Measurements from ENCODE around the gene ZNF599.
A peak's percentile ranks its signal among the peaks of the same experiment; 100 is the strongest.
"Not testable (repeated sequence)": the region's sequence is repeated elsewhere in the genome, so short reads cannot be mapped to it uniquely, and the experiment has no call there.

The ZNF599 gene

GRCh38 chr19:34772697-34773554 is at the start of gene ZNF599:
TSS of gene ZNF599 (minus strand) at chr19:34773215. CDS start at chr19:34772841, 374 bp downstream.
- peak; percentile 84 for DNase-seq (ENCODE audit: low read depth)

GRCh38 chr19:34818270-34818669 is 45.3 kb upstream of the ZNF599 start:
- no peak for DNase-seq (ENCODE audit: low read depth)

DNA sequence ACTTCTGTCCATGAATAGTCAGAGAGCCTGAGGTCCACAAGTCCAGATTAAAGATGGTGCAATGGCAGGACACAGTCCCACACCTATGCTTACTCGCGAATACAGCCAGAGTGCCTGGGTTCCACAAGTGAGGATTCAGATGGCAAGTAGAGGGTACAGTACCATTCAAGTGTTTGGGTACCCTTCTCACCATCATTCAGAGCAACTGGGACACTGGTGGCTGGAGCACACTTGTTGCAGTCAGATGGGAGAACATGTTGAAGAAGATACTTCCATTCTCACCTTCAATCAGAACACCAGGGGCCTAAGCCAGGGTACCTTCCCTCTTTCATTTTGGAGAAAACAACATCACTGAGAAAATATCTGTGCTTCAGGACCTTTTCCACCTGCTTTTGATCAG is 43.7 kb upstream of the ZNF599 start:
- no peak for DNase-seq (ENCODE audit: low read depth)

DNA sequence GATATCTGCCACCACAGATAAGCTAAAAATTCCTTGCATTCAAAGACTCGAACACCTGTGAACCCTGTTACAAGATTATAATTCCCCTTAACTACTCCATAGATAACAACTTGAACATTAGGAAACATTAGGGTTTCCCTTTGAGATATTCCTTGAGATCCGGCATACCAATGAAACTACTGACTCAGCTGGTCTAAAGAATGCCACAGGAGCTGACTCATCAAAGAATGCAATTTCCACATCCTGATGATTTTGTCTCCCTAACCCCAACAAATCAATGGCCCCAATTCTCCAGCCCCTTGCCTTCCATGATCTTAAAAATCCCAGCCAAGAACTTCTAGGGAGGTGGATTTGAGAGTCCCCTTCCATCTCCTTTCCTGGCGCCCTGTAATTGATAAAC is 35.6 kb upstream of the ZNF599 start:
- peak; percentile 52 for DNase-seq (ENCODE audit: low read depth)

GRCh38 chr19:34806976-34807860 is 34.2 kb upstream of the ZNF599 start:
- no peak for DNase-seq (ENCODE audit: low read depth)

- DNase-seq (ENCODE audit: low read depth) = no peak
Measured at GRCh38 chr19:34804115-34804514, 31.1 kb upstream of the ZNF599 start.

DNA sequence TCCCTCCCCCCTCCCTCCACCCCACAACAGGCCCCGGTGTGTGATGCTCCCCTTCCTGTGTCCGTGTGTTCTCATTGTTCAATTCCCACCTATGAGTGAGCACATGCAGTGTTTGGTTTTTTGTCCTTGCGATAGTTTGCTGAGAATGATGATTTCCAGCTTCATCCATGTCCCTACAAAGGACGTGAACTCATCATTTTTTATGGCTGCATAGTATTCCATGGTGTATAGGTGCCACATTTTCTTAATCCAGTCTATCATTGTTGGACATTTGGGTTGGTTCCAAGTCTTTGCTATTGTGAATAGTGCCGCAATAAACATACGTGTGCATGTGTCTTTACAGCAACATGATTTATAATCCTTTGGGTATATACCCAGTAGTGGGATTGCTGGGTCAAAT is 23.9 kb upstream of the ZNF599 start:
- not testable (repeated sequence) for DNase-seq (ENCODE audit: low read depth)

DNA sequence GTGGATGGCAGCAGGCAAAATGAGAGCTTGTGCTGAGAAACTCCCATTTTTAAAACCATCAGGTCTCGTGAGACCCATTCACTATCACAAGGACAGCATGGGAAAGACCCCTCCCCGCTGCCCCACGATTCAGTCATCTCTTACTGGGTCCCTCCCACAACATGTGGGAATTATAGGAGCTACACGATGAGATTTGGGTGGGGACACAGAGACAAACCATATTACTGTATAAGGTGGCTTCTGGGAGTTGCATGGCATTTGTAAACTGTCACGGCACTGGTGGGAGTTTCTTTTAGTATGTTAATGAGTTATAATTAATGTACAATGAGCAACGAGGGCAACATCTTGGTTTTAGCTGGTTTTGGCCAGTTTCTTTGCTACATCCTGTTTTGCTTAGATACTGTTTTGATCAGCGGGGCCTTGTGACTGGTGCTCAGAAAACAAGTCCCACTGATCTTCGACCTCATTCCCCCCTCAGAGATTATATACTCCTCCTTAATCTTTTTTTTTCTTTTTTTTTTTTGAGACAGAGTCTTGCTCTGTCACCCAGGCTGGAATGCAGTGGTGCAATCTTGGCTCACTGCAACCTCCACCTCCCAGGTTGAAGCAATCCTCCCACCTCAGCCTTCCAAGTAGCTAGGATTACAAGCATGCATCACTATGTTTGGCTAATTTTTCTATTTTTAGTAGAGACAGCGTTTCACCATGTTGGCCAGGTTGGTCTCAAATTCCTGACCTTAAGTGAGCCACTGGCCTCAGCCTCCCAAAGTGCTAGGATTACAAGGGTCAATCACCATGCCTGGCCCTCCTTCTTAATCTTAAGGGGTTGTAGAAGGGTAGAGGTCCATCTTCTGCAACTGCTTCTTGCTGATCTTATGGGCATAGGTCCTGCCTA is 21.3 kb upstream of the ZNF599 start:
- DNase-seq (ENCODE audit: low read depth) = no peak

- DNase-seq (ENCODE audit: low read depth) = no peak
Measured at GRCh38 chr19:34793565-34793964, 20.6 kb upstream of the ZNF599 start.

DNA sequence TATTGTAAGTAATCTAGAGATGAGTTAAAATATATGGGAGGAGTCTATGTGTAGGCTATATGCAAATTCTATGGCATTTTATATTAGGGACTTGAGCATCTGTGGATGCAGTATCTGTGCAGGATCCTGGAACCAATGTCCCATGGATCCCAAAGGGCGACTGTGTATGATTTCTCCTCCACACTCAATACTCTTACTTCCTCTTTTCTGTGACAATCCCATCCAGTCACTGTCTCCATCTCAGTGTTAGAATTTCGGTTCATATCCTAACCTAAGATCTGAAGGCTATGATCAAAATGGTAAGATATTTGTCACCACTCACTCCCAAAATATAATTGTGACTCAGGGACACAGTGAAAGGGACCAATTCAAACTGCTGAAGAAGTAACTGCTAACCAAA is 15.1 kb upstream of the ZNF599 start:
- no peak for DNase-seq (ENCODE audit: low read depth)

DNA sequence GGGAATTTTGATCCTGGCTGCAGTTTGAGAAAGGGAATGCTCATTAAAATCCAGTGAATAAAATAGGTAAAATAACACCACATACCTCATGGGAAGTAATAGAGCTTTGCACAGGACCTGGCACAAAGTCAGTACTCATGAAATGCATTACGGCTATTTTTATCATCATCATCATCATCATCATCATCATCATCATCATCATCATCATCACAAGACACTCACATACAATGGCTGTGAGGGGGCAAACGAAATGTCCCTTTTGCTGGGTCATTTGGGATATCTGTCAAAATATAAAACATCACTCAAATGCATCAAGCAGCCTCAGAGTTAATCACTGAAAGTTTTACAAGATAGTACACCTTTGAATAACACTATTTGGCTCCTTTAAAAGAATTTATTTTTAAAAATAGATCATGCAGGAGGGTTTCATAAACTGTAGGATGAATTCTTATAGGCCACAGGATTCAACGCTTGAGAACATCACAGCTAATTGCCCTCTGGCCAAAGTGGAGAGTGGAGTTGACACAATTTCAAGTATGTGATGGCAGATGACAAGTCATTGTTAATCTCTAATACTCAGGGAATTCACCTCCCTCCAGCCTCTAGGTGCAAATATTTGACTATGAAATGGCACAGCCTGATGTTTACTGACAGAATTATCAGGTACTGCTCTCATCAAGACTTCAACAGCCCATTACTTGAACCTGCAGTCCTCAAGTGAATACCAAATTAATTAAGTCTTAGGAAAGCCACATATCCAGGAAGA is 14.2 kb upstream of the ZNF599 start:
- DNase-seq (ENCODE audit: low read depth) = no peak

DNA sequence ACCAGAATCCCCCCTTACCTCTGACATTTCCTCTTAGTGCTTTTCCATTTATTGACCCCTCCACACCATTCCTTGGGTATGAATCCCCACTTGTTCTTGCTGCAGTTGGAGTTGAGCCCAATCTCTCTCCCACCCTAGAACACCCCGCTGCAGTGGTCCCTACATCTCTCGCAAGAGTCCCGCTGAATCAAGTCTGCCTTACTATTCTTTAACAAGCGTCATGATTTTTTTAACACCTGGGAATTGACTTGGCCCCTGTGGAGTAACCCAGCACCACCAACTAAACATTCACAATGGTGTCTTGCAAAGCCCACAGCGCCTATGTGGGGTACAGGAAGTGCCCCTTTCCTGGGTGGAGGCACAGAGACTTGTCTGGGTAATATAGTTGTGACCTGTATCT is 13.2 kb upstream of the ZNF599 start:
- no peak for DNase-seq (ENCODE audit: low read depth)

DNA sequence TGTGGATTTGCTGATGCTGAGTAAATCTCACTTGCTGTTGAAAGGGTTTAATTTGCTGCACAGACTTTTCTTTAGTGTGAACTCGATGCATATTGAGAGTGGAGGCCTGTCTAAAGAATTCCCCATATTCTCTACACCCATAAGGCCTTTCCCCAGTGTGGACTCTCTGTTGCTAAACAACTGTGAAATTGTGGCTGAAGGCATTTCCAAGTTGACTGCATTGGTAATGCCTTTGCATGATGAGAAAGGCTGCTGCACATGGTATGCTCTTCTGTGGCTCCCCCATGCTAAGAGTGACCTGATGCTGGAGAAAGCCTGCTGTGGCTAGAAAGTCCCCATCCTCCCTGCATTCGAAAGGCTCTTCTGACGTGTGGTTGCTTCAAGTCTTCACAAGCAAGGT is 6.6 kb upstream of the ZNF599 start:
- no peak for DNase-seq (ENCODE audit: low read depth)

GRCh38 chr19:34778342-34778741 is 5.3 kb upstream of the ZNF599 start:
- DNase-seq (ENCODE audit: low read depth) = no peak

DNA sequence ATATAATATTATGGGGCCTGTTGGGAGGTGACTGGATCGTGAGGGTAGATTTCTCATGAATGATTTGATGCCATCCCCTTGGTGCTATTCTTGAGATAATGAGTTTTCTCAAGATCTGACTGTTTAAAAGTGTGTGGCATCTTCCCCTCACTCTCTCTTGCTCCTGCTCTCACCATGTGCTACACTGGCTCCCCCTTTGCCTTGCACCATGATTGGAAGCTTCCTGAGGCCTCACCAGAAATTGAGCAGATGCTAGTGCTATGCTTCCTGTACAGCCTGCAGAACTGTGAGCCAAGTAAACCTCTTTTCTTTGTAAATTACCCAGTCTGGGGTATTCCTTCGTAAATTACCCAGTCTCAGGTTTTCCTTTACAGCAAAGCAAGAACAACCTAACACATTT is 1.8 kb upstream of the ZNF599 start:
- no peak for DNase-seq (ENCODE audit: low read depth)

DNA sequence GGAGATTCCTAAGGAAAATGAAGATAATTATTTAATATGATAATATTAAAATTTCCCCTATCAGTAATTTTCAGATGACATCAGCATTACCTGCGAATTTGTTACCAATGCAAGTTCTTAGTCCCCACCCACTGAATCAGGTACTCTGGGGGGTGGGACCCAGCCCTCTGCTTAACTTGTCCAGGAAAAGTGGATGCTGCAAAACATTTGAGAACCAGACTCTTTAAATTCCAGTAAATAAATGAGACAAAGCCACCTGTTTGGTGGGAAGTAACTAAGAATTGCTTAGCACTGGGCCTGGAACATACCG is 495 bp upstream of the ZNF599 start:
- no peak for DNase-seq (ENCODE audit: low read depth)

- no peak for DNase-seq (ENCODE audit: low read depth)
Measured at GRCh38 chr19:34767951-34768350, 5.1 kb downstream of the ZNF599 start.

GRCh38 chr19:34766386-34766785 is 6.6 kb downstream of the ZNF599 start:
- no peak for DNase-seq (ENCODE audit: low read depth)

DNA sequence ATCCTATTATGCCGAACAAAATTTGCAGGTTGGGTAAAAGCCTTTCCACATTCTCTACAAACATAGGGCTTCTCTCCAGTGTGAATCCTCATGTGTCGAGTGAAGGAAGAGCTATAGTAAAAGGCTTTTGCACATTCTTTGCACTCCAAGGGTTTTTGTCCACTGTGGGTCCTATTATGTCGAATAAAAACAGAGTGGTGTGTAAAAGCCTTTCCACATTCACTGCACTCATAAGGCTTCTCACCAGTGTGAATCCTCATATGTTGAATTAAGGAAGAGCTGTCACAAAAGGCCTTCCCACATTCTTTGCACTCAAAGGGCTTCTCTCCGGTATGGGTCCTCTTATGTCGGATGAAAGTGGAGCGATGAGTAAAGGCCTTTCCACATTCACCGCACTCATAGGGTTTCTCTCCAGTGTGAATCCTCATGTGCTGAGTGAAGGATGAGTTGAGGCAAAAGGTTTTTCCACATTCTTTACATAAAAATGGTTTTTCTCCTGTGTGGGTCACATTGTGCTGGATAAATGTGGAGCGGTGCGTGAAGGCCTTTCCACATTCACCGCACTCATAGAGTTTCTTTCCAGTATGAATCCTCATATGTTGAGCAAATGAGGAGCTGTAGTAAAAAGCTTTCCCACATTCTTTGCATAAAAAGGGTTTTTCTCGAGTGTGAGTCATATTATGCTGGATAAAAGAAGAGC is 13.6 kb downstream of the ZNF599 start:
- DNase-seq (ENCODE audit: low read depth) = no peak

GRCh38 chr19:34757441-34757840 is 15.6 kb downstream of the ZNF599 start:
- no peak for DNase-seq (ENCODE audit: low read depth)

Data from fibroblast of gingiva (primary cell).